H1 (cell line): Measurements from ENCODE around the gene ACO1. TPM values are rescaled to one million over a fixed set of nuclear protein-coding genes. Genes with fewer than 3 reads are reported as not detected.

Experiments used
- CTCF ChIA-PET: fragments of 300-600 bp; sonication (Branson Sonifier 250); formaldehyde crosslinking; loops from one replicate; lab custom pipeline; 2021; ENCODE audit not compliant: partially characterized antibody; lab: Charles Lee
- POLR2A ChIA-PET: fragments of 300-600 bp; sonication (Branson Sonifier 250); formaldehyde crosslinking; loops from one replicate; lab custom pipeline; 2021; ENCODE audit warnings: inconsistent platforms; ENCODE audit not compliant: partially characterized antibody; lab: Charles Lee
- DNase-seq, 2 experiments: peaks; one replicate each; pipeline versions ENCODE4 v3.0.0 to v3.0.0-alpha.2; 2010 to 2022; ENCODE audit warnings: low spot score in 2 of 2, low read depth in 1 of 2, mixed read lengths in 1 of 2
- FAIRE-seq: peaks from 2 replicates; lab custom pipeline; 2011; peaks lifted over from hg19 to GRCh38; lab: Jason Lieb, UNC
- H2AFZ ChIP-seq: 2 replicates; pipeline ENCODE4 v1.8.1; 2012; ENCODE audit warnings: low read length, inconsistent platforms
- H2AK5ac ChIP-seq: 2 replicates; pipeline ENCODE4 v1.6.1; 2013; ENCODE audit warnings: low read depth, low read length
- H2BK120ac ChIP-seq: replicated peaks from 2 replicates; pipeline ENCODE3; 2013; ENCODE audit warnings: low read depth, low read length, inconsistent platforms
- H2BK12ac ChIP-seq: 2 replicates; pipeline ENCODE4 v1.6.1; 2013; ENCODE audit warnings: low read depth, low read length
- H2BK15ac ChIP-seq: 2 replicates; pipeline ENCODE4 v1.6.1; 2013; ENCODE audit warnings: low read length
- H2BK20ac ChIP-seq: 2 replicates; pipeline ENCODE4 v1.6.1; 2013; ENCODE audit warnings: low read length
- H2BK5ac ChIP-seq: 2 replicates; pipeline ENCODE4 v1.6.1; 2013; ENCODE audit warnings: low read depth, low read length
- H3K14ac ChIP-seq: 2 replicates; pipeline ENCODE4 v1.6.1; 2013; ENCODE audit warnings: inconsistent platforms; ENCODE audit not compliant: insufficient read length
- H3K18ac ChIP-seq: 2 replicates; pipeline ENCODE4 v1.6.1; 2013; ENCODE audit warnings: low read length; ENCODE audit errors: extremely low read depth
- H3K23ac ChIP-seq: 2 replicates; pipeline ENCODE4 v1.6.1; 2013; ENCODE audit warnings: inconsistent platforms; ENCODE audit not compliant: insufficient read length
- H3K23me2 ChIP-seq: 2 replicates; pipeline ENCODE4 v1.6.1; 2013; ENCODE audit warnings: low read depth, low read length
- H3K27ac ChIP-seq: 2 replicates; pipeline ENCODE4 v1.6.1; 2011; ENCODE audit warnings: low read depth, low read length, inconsistent platforms
- H3K27me3 ChIP-seq, 4 experiments: replicated peaks in 1 of 4; 1 replicate in 1 of 4; 2 replicates in 3 of 4; pipeline versions ENCODE4 v1.6.1 to v1.8.1; 2011 to 2013; ENCODE audit warnings: low read length in 3 of 4, mild to moderate bottlenecking in 3 of 4, inconsistent platforms in 2 of 4, mixed read lengths in 2 of 4, moderate library complexity in 1 of 4; ENCODE audit not compliant: control insufficient read depth in 3 of 4, insufficient read depth in 3 of 4; ENCODE audit errors: extremely low read depth in 1 of 4
- H3K36me3 ChIP-seq, 4 experiments: 2 replicates each; pipeline versions ENCODE4 v1.6.1 to v1.8.1; 2011 to 2013; ENCODE audit warnings: mild to moderate bottlenecking in 4 of 4, low read length in 3 of 4, moderate library complexity in 2 of 4, control low read depth in 1 of 4, inconsistent platforms in 1 of 4; ENCODE audit not compliant: insufficient read depth in 4 of 4, control insufficient read depth in 2 of 4
- H3K4ac ChIP-seq: replicated peaks from 2 replicates; pipeline ENCODE3; 2013; ENCODE audit warnings: low read length, low read depth, mixed read lengths, inconsistent platforms; ENCODE audit not compliant: insufficient read length
- H3K4me1 ChIP-seq, 4 experiments: replicated peaks in 1 of 4; 1 replicate in 1 of 4; 2 replicates in 3 of 4; pipeline versions ENCODE4 v1.6.1 to v1.8.1; 2011 to 2013; ENCODE audit warnings: low read length in 3 of 4, inconsistent platforms in 2 of 4, mixed read lengths in 1 of 4; ENCODE audit not compliant: insufficient read depth in 4 of 4, control insufficient read depth in 3 of 4
- H3K4me2 ChIP-seq, 2 experiments: 2 replicates each; pipeline versions ENCODE4 v1.6.1 to v1.8.1; 2011 to 2013; ENCODE audit warnings: low read depth in 2 of 2, low read length in 2 of 2, control low read depth in 1 of 2, inconsistent platforms in 1 of 2, mild to moderate bottlenecking in 1 of 2; ENCODE audit not compliant: insufficient read depth in 1 of 2
- H3K4me3 ChIP-seq, 4 experiments: fragments of 200-600, 300-600 bp in 1 of 4; sonication (generic), shearing (Covaris generic), sonication (Bioruptor Twin) in 1 of 4; 2 replicates each; pipeline versions ENCODE4 v1.5.1 to v1.8.1; 2011 to 2016; ENCODE audit warnings: low read length in 4 of 4, low read depth in 3 of 4, control low read depth in 2 of 4, inconsistent platforms in 2 of 4, mild to moderate bottlenecking in 2 of 4, mixed read lengths in 1 of 4, moderate library complexity in 1 of 4; ENCODE audit not compliant: insufficient read depth in 2 of 4; ENCODE audit errors: extremely low read depth in 1 of 4
- H3K56ac ChIP-seq: replicated peaks from 2 replicates; pipeline ENCODE3; 2013; ENCODE audit warnings: low read depth, mild to moderate bottlenecking, mixed read lengths, low read length, inconsistent platforms; ENCODE audit not compliant: insufficient read length
- H3K79me1 ChIP-seq: 2 replicates; pipeline ENCODE4 v1.6.1; 2013; ENCODE audit warnings: low read depth, low read length, control low read depth
- H3K79me2 ChIP-seq, 2 experiments: 2 replicates each; pipeline versions ENCODE4 v1.6.1 to v1.8.1; 2012 to 2013; ENCODE audit warnings: low read length in 2 of 2, mild to moderate bottlenecking in 2 of 2, inconsistent platforms in 1 of 2; ENCODE audit not compliant: insufficient read depth in 2 of 2, control insufficient read depth in 1 of 2
- H3K9ac ChIP-seq, 4 experiments: replicated peaks in 1 of 4; 1 replicate in 1 of 4; 2 replicates in 3 of 4; pipeline versions ENCODE4 v1.6.1 to v1.8.1; 2011 to 2013; ENCODE audit warnings: low read depth in 3 of 4, low read length in 3 of 4, control low read depth in 2 of 4, mild to moderate bottlenecking in 2 of 4, moderate library complexity in 2 of 4, inconsistent platforms in 1 of 4; ENCODE audit errors: extremely low read depth in 1 of 4
- H3K9me3 ChIP-seq, 2 experiments: 2 replicates each; pipeline versions ENCODE4 v1.6.1 to v1.8.1; 2012 to 2013; ENCODE audit warnings: mild to moderate bottlenecking in 2 of 2, moderate library complexity in 2 of 2, control low read depth in 1 of 2, inconsistent platforms in 1 of 2, low read depth in 1 of 2, low read length in 1 of 2, mixed read lengths in 1 of 2; ENCODE audit not compliant: insufficient read depth in 2 of 2
- H4K20me1 ChIP-seq, 2 experiments: replicated peaks in 1 of 2; 2 replicates each; pipeline versions ENCODE3 to v1.8.1; 2011 to 2013; ENCODE audit warnings: inconsistent platforms in 2 of 2, low read length in 2 of 2, mild to moderate bottlenecking in 1 of 2; ENCODE audit not compliant: insufficient read depth in 2 of 2, control insufficient read depth in 1 of 2
- H4K5ac ChIP-seq: 2 replicates; pipeline ENCODE4 v1.6.1; 2013; ENCODE audit warnings: low read length, low read depth, mixed read lengths, inconsistent platforms; ENCODE audit not compliant: insufficient read length
- H4K8ac ChIP-seq: 2 replicates; pipeline ENCODE4 v1.8.0; 2013; ENCODE audit warnings: mild to moderate bottlenecking, moderate library complexity, low read length, inconsistent platforms; ENCODE audit not compliant: insufficient read depth; ENCODE audit errors: extremely low read depth
- H4K91ac ChIP-seq: replicated peaks from 2 replicates; pipeline ENCODE3; 2013; ENCODE audit warnings: low read length, mixed read lengths, inconsistent platforms; ENCODE audit not compliant: insufficient read length
- KDM4A ChIP-seq: IDR thresholded peaks from one replicate; pipeline ENCODE4 v1.7.1; 2012; ENCODE audit warnings: low read depth, mild to moderate bottlenecking, moderate library complexity, low read length, inconsistent platforms; ENCODE audit not compliant: severe bottlenecking
- NRF1 ChIP-seq: IDR thresholded peaks from 2 replicates; pipeline ENCODE4 v1.6.1; 2011; ENCODE audit warnings: mild to moderate bottlenecking, low read depth, low read length, improper control_type of control experiment
- WGBS, 2 experiments: shearing (Covaris generic) in 1 of 2; methylation state at CpG; one replicate each; pipeline versions ENCODE4 v1.1.6 to v1.1.7; 2013 to 2015; ENCODE audit warnings: low lambda C conversion rate in 2 of 2, mixed read lengths in 2 of 2, inconsistent platforms in 1 of 2, low coverage in 1 of 2, missing lambda C conversion rate in 1 of 2; ENCODE audit not compliant: insufficient replicate concordance in 2 of 2, insufficient coverage in 1 of 2, insufficient read length in 1 of 2; ENCODE audit errors: extremely low coverage in 1 of 2, missing lambda C conversion rate in 1 of 2; 5-methylcytosine and 5-hydroxymethylcytosine counted together
- polyA plus RNA-seq, 7 experiments: library from polyadenylated mRNA; depleted of rRNA in 3 of 7; stranded (reverse) in 5 of 7; unstranded in 2 of 7; fragments of >200 nt in 5 of 7; fragments of 200-250 nt in 2 of 7; gene quantifications; 1 replicate in 5 of 7; 2 replicates in 1 of 7; 4 replicates in 1 of 7; pipeline versions ENCODE4 v1.2.1 to v1.2.3, GENCODE V29; 2011 to 2013; ENCODE audit warnings: missing spikeins in 2 of 7, mixed read lengths in 2 of 7
- total RNA-seq: library from RNA; stranded (reverse); fragmentation: NEBNext Ultra II Directional; extraction: Animal tissue kit (Norgen Biotek cat#: 25700); gene quantifications from 2 replicates; pipeline ENCODE4 v1.2.1, GENCODE V29; 2021

ACO1 gene
- total and polyA plus RNA-seq, 2 of the 8 experiments (the other 6 are each of a cell fraction or from before 2014, with no cell fraction given), result 39.3 to 49.8 TPM

DNA sequence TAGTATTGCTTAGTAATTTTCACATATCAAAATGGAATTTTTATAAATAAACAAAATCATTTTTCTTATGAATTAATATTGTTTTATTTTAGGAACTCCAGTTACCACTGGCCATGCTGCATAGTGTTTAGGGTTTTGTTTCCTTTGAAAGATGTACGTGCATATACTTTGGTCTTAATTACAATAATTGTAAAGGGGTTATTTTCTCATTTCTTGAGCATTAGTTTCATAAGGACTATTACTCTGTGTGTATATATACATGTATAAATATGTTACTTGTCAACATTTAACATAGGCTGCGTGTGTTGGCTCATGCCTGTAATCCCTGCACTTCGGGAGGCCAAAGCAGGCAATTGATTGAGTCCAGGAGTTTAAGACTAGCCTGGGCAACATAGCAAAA, 21.6 kb downstream of the ACO1 start:
- H3K56ac ChIP-seq, result no peak overlapping the region
- peaks cover 0 to 29% (median 13%) of the 10 kb centered on the region in 4 experiments; a peak in 6 of 8 replicates for H3K36me3 ChIP-seq
- no peak overlapping the region for H2AFZ ChIP-seq
- no peaks in the 10 kb centered on the region; a peak in 1 of 4 replicates for H3K9me3 ChIP-seq
- no peak overlapping the region for H4K91ac ChIP-seq
- H4K8ac ChIP-seq, result no peak overlapping the region
- no peak overlapping the region for H3K4me3 ChIP-seq
- H3K23me2 ChIP-seq, result no peaks in the 10 kb centered on the region
- H2AK5ac ChIP-seq, result no peak overlapping the region
- no peak overlapping the region for H4K5ac ChIP-seq
- no peak overlapping the region for H3K4me2 ChIP-seq
- TF ChIP-seq NRF1 (no peak), KDM4A (no peak)
- TF ChIP-seq, all 59 proteins: peak for 0
- Histone ChIP-seq H2BK12ac (no peak overlapping the region), H2BK5ac (no peak overlapping the region), H3K4me1 (peaks cover 0 to 5% (median 2%) of the 10 kb centered on the region in 4 experiments; a peak in 1 of 7 replicates), H3K79me1 (no peaks in the 10 kb centered on the region; the same call in 1 of the 2 replicates), H3K14ac (no peak overlapping the region), H4K20me1 (peaks cover 0 to 3% of the 10 kb centered on the region in 2 experiments), H2BK15ac (no peak overlapping the region), H3K23ac (no peak overlapping the region), H3K27ac (no peak overlapping the region), H2BK20ac (no peak overlapping the region), H3K9ac (no peak overlapping the region), H3K27me3 (no peaks in the 10 kb centered on the region), H3K18ac (no peak overlapping the region), H3K79me2 (0 out of 4 replicates have a peak, but pooled peaks cover 0 to 3% of the 10 kb centered on the region in 2 experiments), H3K4ac (no peak overlapping the region), H2BK120ac (no peak overlapping the region)
- DNase-seq, result no peak
- FAIRE-seq, result no peak
- POLR2A ChIA-PET, result no interaction called here
- WGBS, 2 experiments, result 89% methylated on average over 3 of the region's 3 CpGs; no CpG with 5 or more reads in 1 of the 2 experiments
- CTCF ChIA-PET, result no interaction called here
